GOT3 (cell line): ENCODE results near the gene CEP164.

Experiments used
- DNase-seq: peaks from one replicate; lab custom pipeline; 2025; ENCODE audit warnings: mixed read lengths; lab: John Stamatoyannopoulos, UW

The CEP164 gene

GRCh38 chr11:117420598-117420997 lies 92.9 kb downstream of the CEP164 start:
- DNase-seq: no peak

GRCh38 chr11:117421041-117421440 lies 93.4 kb downstream of the CEP164 start:
- DNase-seq: no peak

GRCh38 chr11:117421476-117421875 lies 93.8 kb downstream of the CEP164 start:
- no peak for DNase-seq

GRCh38 chr11:117423046-117423575 lies 95.5 kb downstream of the CEP164 start:
- no peak for DNase-seq

- DNase-seq: no peak
These were observed 97.1 kb downstream of the CEP164 start for GRCh38 chr11:117424781-117425180.

GRCh38 chr11:117425679-117426296 lies 98.1 kb downstream of the CEP164 start:
- no peak for DNase-seq

GRCh38 chr11:117426297-117426685 lies 98.6 kb downstream of the CEP164 start:
- no peak for DNase-seq

GRCh38 chr11:117426941-117427340 lies 99.3 kb downstream of the CEP164 start:
- no peak for DNase-seq

- no peak for DNase-seq
These were observed 99.8 kb downstream of the CEP164 start for GRCh38 chr11:117427356-117427874.

- DNase-seq: no peak
These were observed 100.7 kb downstream of the CEP164 start for GRCh38 chr11:117428186-117428855.

- DNase-seq: no peak
These were observed 101.2 kb downstream of the CEP164 start for GRCh38 chr11:117428856-117429229.

GRCh38 chr11:117430293-117430955 lies 102.8 kb downstream of the CEP164 start:
- DNase-seq: no peak

- no peak for DNase-seq
These were observed 103.8 kb downstream of the CEP164 start for GRCh38 chr11:117431436-117431835.

- DNase-seq: no peak
These were observed 106.1 kb downstream of the CEP164 start for GRCh38 chr11:117433717-117434116.

GRCh38 chr11:117434481-117434880 lies 106.8 kb downstream of the CEP164 start:
- no peak for DNase-seq

- DNase-seq: no peak
These were observed 107.7 kb downstream of the CEP164 start for GRCh38 chr11:117435326-117435725.

GRCh38 chr11:117437041-117437790 lies 109.6 kb downstream of the CEP164 start:
- DNase-seq: no peak

GRCh38 chr11:117437791-117438130 lies 110.1 kb downstream of the CEP164 start:
- no peak for DNase-seq

- DNase-seq: no peak
These were observed 110.8 kb downstream of the CEP164 start for GRCh38 chr11:117438371-117439000.

GRCh38 chr11:117439256-117439655 lies 111.6 kb downstream of the CEP164 start:
- no peak for DNase-seq

GRCh38 chr11:117440258-117440657 lies 112.6 kb downstream of the CEP164 start:
- no peak for DNase-seq
